Osteoblast (primary cell): ENCODE results near the gene SPG7. TPM values are rescaled to one million over a fixed set of nuclear protein-coding genes. Genes with fewer than 3 reads are reported as not detected.

Experiments
- DNase-seq: peaks from one replicate; pipeline ENCODE4 v3.0.0; 2011; ENCODE audit warnings: low spot score, mixed read lengths; ENCODE audit not compliant: insufficient read length; ENCODE audit errors: missing footprints
- H2AFZ ChIP-seq: 2 replicates; pipeline ENCODE4 v1.6.0; 2011; ENCODE audit warnings: mild to moderate bottlenecking, low read length
- H3K27ac ChIP-seq: 2 replicates; pipeline ENCODE4 v1.5.1; 2011; ENCODE audit warnings: mild to moderate bottlenecking, low read depth, low read length, moderate library complexity
- H3K27me3 ChIP-seq: 2 replicates; pipeline ENCODE4 v1.6.0; 2012; ENCODE audit warnings: mild to moderate bottlenecking, control low read depth, inconsistent platforms, low read length, moderate library complexity; ENCODE audit not compliant: insufficient read depth
- H3K36me3 ChIP-seq: 2 replicates; pipeline ENCODE4 v1.5.1; 2011; ENCODE audit warnings: mild to moderate bottlenecking, low read length, control low read depth, moderate library complexity; ENCODE audit not compliant: insufficient read depth
- H3K4me1 ChIP-seq: 2 replicates; pipeline ENCODE4 v1.5.1; 2011; ENCODE audit warnings: mild to moderate bottlenecking, low read length, control low read depth, moderate library complexity; ENCODE audit not compliant: insufficient read depth
- H3K4me2 ChIP-seq: 2 replicates; pipeline ENCODE4 v1.6.0; 2011; ENCODE audit warnings: mild to moderate bottlenecking, low read length; ENCODE audit not compliant: insufficient read depth
- H3K4me3 ChIP-seq: fragments of 200-600 bp; sonication (generic); 3 replicates; pipeline ENCODE4 v1.5.1; 2012; ENCODE audit warnings: mild to moderate bottlenecking, low read length, inconsistent platforms; ENCODE audit not compliant: insufficient read depth
- H3K79me2 ChIP-seq: 2 replicates; pipeline ENCODE4 v1.6.0; 2012; ENCODE audit warnings: mild to moderate bottlenecking, low read length, control low read depth, inconsistent platforms; ENCODE audit not compliant: insufficient read depth
- H3K9me3 ChIP-seq: 2 replicates; pipeline ENCODE4 v1.5.1; 2011; ENCODE audit warnings: low read depth, low read length, control low read depth
- H4K20me1 ChIP-seq: 2 replicates; pipeline ENCODE4 v1.6.0; 2012; ENCODE audit warnings: mild to moderate bottlenecking, low read length, control low read depth; ENCODE audit not compliant: insufficient read depth
- total RNA-seq: library from RNA; depleted of rRNA; stranded (reverse); fragments of >200 nt; gene quantifications from 2 replicates; pipeline ENCODE4 v1.2.3, GENCODE V29; 2012
- TF ChIP-seq, protein P1 (sequence below): IDR thresholded peaks from 2 replicates; pipeline ENCODE4 v1.5.1; 2011; ENCODE audit warnings: mild to moderate bottlenecking, low read depth, low read length, moderate library complexity; ENCODE audit errors: extremely low read depth

The SPG7 gene
- total RNA-seq, 1 donor = 85.8 TPM

- H4K20me1 ChIP-seq = peaks cover 89% of the 10 kb centered on the region
- peaks cover 24% of the 10 kb centered on the region for H3K4me1 ChIP-seq
- H3K4me2 ChIP-seq = peak overlapping the region; percentile 29
- H3K27me3 ChIP-seq = no peaks in the 10 kb centered on the region
- H3K79me2 ChIP-seq = peaks cover 100% of the 10 kb centered on the region
- DNase-seq = no peak
- TF ChIP-seq, protein P1, sequence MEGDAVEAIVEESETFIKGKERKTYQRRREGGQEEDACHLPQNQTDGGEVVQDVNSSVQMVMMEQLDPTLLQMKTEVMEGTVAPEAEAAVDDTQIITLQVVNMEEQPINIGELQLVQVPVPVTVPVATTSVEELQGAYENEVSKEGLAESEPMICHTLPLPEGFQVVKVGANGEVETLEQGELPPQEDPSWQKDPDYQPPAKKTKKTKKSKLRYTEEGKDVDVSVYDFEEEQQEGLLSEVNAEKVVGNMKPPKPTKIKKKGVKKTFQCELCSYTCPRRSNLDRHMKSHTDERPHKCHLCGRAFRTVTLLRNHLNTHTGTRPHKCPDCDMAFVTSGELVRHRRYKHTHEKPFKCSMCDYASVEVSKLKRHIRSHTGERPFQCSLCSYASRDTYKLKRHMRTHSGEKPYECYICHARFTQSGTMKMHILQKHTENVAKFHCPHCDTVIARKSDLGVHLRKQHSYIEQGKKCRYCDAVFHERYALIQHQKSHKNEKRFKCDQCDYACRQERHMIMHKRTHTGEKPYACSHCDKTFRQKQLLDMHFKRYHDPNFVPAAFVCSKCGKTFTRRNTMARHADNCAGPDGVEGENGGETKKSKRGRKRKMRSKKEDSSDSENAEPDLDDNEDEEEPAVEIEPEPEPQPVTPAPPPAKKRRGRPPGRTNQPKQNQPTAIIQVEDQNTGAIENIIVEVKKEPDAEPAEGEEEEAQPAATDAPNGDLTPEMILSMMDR = no peak
- peaks cover 3% of the 10 kb centered on the region for H3K36me3 ChIP-seq
- no peaks in the 10 kb centered on the region for H3K9me3 ChIP-seq
- H2AFZ ChIP-seq = no peak overlapping the region
- H3K27ac ChIP-seq = peak overlapping the region; percentile 67
- H3K4me3 ChIP-seq = no peak overlapping the region
Observed at GRCh38 chr16:89473136-89473712, 35.0 kb upstream of the SPG7 start.

GRCh38 chr16:89473791-89474414 lies 34.3 kb upstream of the SPG7 start:
- Histone ChIP-seq H3K9me3 (no peaks in the 10 kb centered on the region), H3K27ac (peak overlapping the region; percentile 67)

DNA sequence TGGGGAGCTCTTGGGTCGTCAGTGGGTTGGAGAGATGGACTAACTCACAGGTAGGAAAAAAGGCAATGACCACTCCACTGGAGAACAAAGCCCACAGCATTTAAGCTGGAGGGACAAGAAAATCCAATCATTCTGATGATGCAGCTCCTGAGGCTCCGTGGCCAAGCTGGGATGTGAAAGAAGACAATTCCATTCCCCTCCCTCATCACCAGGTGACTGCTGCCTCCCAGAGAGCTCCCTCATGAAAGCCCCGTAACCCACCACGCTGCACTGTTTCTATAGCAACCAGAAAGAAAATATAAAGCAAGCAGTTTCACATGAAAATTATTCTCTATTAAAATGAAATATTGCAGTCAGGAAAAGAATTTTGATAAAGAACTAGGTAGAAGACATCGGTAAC lies 33.1 kb upstream of the SPG7 start:
- H3K79me2 ChIP-seq = peaks cover 100% of the 10 kb centered on the region
- H3K27me3 ChIP-seq = no peaks in the 10 kb centered on the region
- no peak for DNase-seq
- peaks cover 83% of the 10 kb centered on the region for H4K20me1 ChIP-seq
- H2AFZ ChIP-seq = no peak overlapping the region
- H3K4me3 ChIP-seq = no peak overlapping the region
- H3K27ac ChIP-seq = peak overlapping the region; percentile 14
- TF ChIP-seq, protein P1 = no peak
- no peaks in the 10 kb centered on the region for H3K9me3 ChIP-seq
- no peaks in the 10 kb centered on the region for H3K36me3 ChIP-seq
- no peak overlapping the region for H3K4me2 ChIP-seq
- peaks cover 35% of the 10 kb centered on the region for H3K4me1 ChIP-seq

More at GRCh38 chr16:89473791-89474414, 34.3 kb upstream of the SPG7 start:
- H3K36me3 ChIP-seq = peaks cover 3% of the 10 kb centered on the region
- peaks cover 31% of the 10 kb centered on the region for H3K4me1 ChIP-seq
- no peak overlapping the region for H2AFZ ChIP-seq
- H3K4me3 ChIP-seq = no peak overlapping the region
- peaks cover 100% of the 10 kb centered on the region for H3K79me2 ChIP-seq
- DNase-seq = peak; percentile 86
- TF ChIP-seq, protein P1 = no peak
- peaks cover 89% of the 10 kb centered on the region for H4K20me1 ChIP-seq
- peak overlapping the region; percentile 29 for H3K4me2 ChIP-seq
- H3K27me3 ChIP-seq = no peaks in the 10 kb centered on the region

- Histone ChIP-seq H4K20me1 (peaks cover 84% of the 10 kb centered on the region), H3K9me3 (no peaks in the 10 kb centered on the region), H3K36me3 (no peaks in the 10 kb centered on the region), H3K4me3 (no peak overlapping the region), H3K27me3 (no peaks in the 10 kb centered on the region), H3K4me2 (no peak overlapping the region), H3K4me1 (peaks cover 29% of the 10 kb centered on the region), H3K79me2 (peaks cover 100% of the 10 kb centered on the region), H3K27ac (no peak overlapping the region), H2AFZ (no peak overlapping the region)
- no peak for DNase-seq
- TF ChIP-seq, protein P1 = no peak
Observed at GRCh38 chr16:89476379-89476778, 31.8 kb upstream of the SPG7 start.
